HUDEP-2 (cell line): ENCODE data around the gene INPP4B.
"Not testable (repeated sequence)": the region's sequence is repeated elsewhere in the genome, so short reads cannot be mapped to it uniquely, and the experiment has no call there.

Experiments
- DNase-seq, 76 experiments: peaks; one replicate each; lab custom pipeline; 2025; ENCODE audit not compliant: unreplicated experiment in 76 of 76; lab: John Stamatoyannopoulos, UW

Gene INPP4B

GRCh38 chr4:142826503-142827241 is 19.4 kb downstream of the INPP4B start:
- DNase-seq: no peak

- DNase-seq: no peak
These were observed 21.7 kb downstream of the INPP4B start for GRCh38 chr4:142824368-142824767.

GRCh38 chr4:142823796-142824195 is 22.3 kb downstream of the INPP4B start:
- DNase-seq: no peak

- DNase-seq: no peak
These were observed 27.6 kb downstream of the INPP4B start for GRCh38 chr4:142818476-142818875.

- no peak for DNase-seq
These were observed 28.1 kb downstream of the INPP4B start for GRCh38 chr4:142818031-142818430.

- peak in 3 of 76 experiments; percentile 1 to 5 (median 5) for DNase-seq
These were observed 28.7 kb downstream of the INPP4B start for GRCh38 chr4:142817442-142817841.

GRCh38 chr4:142815834-142816233 is 30.3 kb downstream of the INPP4B start:
- no peak for DNase-seq

- DNase-seq: no peak
These were observed 32.7 kb downstream of the INPP4B start for GRCh38 chr4:142813388-142813787.

GRCh38 chr4:142812091-142812490 is 34.0 kb downstream of the INPP4B start:
- DNase-seq: no peak

- DNase-seq: no peak
These were observed 35.1 kb downstream of the INPP4B start for GRCh38 chr4:142811034-142811433.

GRCh38 chr4:142809559-142809958 is 36.5 kb downstream of the INPP4B start:
- no peak for DNase-seq

GRCh38 chr4:142803879-142804278 is 42.2 kb downstream of the INPP4B start:
- not testable (repeated sequence) for DNase-seq

- no peak for DNase-seq
These were observed 44.1 kb downstream of the INPP4B start for GRCh38 chr4:142801966-142802365.

GRCh38 chr4:142781114-142781513 is 65.0 kb downstream of the INPP4B start:
- no peak for DNase-seq

GRCh38 chr4:142778900-142779299 is 67.2 kb downstream of the INPP4B start:
- no peak for DNase-seq

GRCh38 chr4:142778430-142778829 is 67.7 kb downstream of the INPP4B start:
- DNase-seq: no peak

- no peak for DNase-seq
These were observed 68.9 kb downstream of the INPP4B start for GRCh38 chr4:142777045-142777743.

- DNase-seq: no peak
These were observed 70.1 kb downstream of the INPP4B start for GRCh38 chr4:142776026-142776425.

- DNase-seq: no peak
These were observed 72.6 kb downstream of the INPP4B start for GRCh38 chr4:142773505-142773904.

GRCh38 chr4:142762280-142762679 is 83.8 kb downstream of the INPP4B start:
- DNase-seq: no peak

- no peak for DNase-seq
These were observed 93.8 kb downstream of the INPP4B start for GRCh38 chr4:142752202-142752786.
